K562 (cell line): ENCODE data around the gene CRYBA1. TPM values are rescaled to one million over a fixed set of nuclear protein-coding genes. Genes with fewer than 3 reads are reported as not detected.

Source experiments
- BCOR ChIP-seq: fragments of 450-650 bp; IDR thresholded peaks from 2 replicates; pipeline ENCODE4 v1.6.1; 2016
- CGGBP1 ChIP-seq: fragments of 250-450 bp; sonication (Bioruptor Pico); IDR thresholded peaks from 2 replicates; pipeline ENCODE4 v1.9.0; 2021; ENCODE audit warnings: mild to moderate bottlenecking
- GTF2F1 ChIP-seq: IDR thresholded peaks from 2 replicates; pipeline ENCODE4 v1.6.1; 2011; ENCODE audit warnings: low read depth, low read length, improper control_type of control experiment
- LARP7 ChIP-seq: fragments of 450-650 bp; IDR thresholded peaks from 2 replicates; pipeline ENCODE4 v1.6.1; 2016
- TAF7 ChIP-seq: fragments of 450-650 bp; IDR thresholded peaks from 2 replicates; pipeline ENCODE4 v1.6.1; 2016; ENCODE audit warnings: missing genetic modification characterization, missing compliant biosample characterization
- TFAM ChIP-seq: fragments of 250-450 bp; sonication (Bioruptor Pico); conservative IDR thresholded peaks from 2 replicates; pipeline ENCODE4 v1.5.0; 2021; ENCODE audit warnings: mild to moderate bottlenecking, moderate library complexity
- TFAP4 ChIP-seq: sonication (generic); formaldehyde crosslinking; IDR thresholded peaks from 2 replicates; pipeline ENCODE4 v1.8.0; 2022; ENCODE audit warnings: missing genetic modification reagents, mild to moderate bottlenecking, moderate library complexity, borderline replicate concordance
- TSC22D4 ChIP-seq: fragments of 450-650 bp; IDR thresholded peaks from 2 replicates; pipeline ENCODE4 v1.6.1; 2016; ENCODE audit warnings: missing genetic modification characterization, missing biosample characterization, control low read depth
- ZNF124 ChIP-seq: sonication (generic); formaldehyde crosslinking; IDR thresholded peaks from 2 replicates; pipeline ENCODE4 v1.8.1; 2022; ENCODE audit warnings: missing genetic modification reagents
- polyA plus RNA-seq, 8 experiments: library from polyadenylated mRNA; depleted of rRNA in 4 of 8; stranded (reverse) in 5 of 8; unstranded in 3 of 8; fragments of >200 nt; fragmentation: Nextera tagmentation in 2 of 8; fragmentation: Illumina TruSeq in 1 of 8; extraction: Ambion mirVana in 2 of 8; extraction: Trizol in 1 of 8; gene quantifications; 2 replicates each; pipeline versions ENCODE4 v1.2.1 to v1.2.3, GENCODE V29; 2011 to 2014; ENCODE audit warnings: inconsistent platforms in 1 of 8, missing spikeins in 1 of 8
- total RNA-seq, 7 experiments: library from RNA; depleted of rRNA in 6 of 7; stranded (reverse); fragments of >200 nt in 6 of 7; fragmentation: Illumina TruSeq in 2 of 7; extraction: Trizol in 2 of 7; gene quantifications; 2 replicates each; pipeline versions ENCODE4 v1.2.1 to v1.2.3, GENCODE V29; 2011 to 2021; ENCODE audit warnings: low replicate concordance in 1 of 7
- TF ChIP-seq, protein P1 (sequence below): fragments of 150-350 bp; IDR thresholded peaks from 2 replicates; pipeline ENCODE4 v1.6.1; 2014; ENCODE audit warnings: low read depth, mild to moderate bottlenecking, low read length, borderline replicate concordance

CRYBA1 gene
- total and polyA plus RNA-seq, 9 of the 15 experiments (the other 6 are each of a cell fraction or from before 2014, with no cell fraction given): not detected

- TF ChIP-seq LARP7 (peak; percentile 97), TFAP4 (CRISPR knock-in tag) (peak; percentile 72; the same call in 1 of the 2 replicates), TAF7 (tag) (peak; percentile 95), TFAM (CRISPR knock-in tag) (no peak), TSC22D4 (tag) (no peak), ZNF124 (CRISPR knock-in tag) (no peak), CGGBP1 (CRISPR knock-in tag) (0 out of 2 replicates have a peak, but pooled peaks have one; percentile 56), GTF2F1 (peak; percentile 94), BCOR (peak; percentile 32; the same call in 1 of the 2 replicates)
- TF ChIP-seq, protein P1, sequence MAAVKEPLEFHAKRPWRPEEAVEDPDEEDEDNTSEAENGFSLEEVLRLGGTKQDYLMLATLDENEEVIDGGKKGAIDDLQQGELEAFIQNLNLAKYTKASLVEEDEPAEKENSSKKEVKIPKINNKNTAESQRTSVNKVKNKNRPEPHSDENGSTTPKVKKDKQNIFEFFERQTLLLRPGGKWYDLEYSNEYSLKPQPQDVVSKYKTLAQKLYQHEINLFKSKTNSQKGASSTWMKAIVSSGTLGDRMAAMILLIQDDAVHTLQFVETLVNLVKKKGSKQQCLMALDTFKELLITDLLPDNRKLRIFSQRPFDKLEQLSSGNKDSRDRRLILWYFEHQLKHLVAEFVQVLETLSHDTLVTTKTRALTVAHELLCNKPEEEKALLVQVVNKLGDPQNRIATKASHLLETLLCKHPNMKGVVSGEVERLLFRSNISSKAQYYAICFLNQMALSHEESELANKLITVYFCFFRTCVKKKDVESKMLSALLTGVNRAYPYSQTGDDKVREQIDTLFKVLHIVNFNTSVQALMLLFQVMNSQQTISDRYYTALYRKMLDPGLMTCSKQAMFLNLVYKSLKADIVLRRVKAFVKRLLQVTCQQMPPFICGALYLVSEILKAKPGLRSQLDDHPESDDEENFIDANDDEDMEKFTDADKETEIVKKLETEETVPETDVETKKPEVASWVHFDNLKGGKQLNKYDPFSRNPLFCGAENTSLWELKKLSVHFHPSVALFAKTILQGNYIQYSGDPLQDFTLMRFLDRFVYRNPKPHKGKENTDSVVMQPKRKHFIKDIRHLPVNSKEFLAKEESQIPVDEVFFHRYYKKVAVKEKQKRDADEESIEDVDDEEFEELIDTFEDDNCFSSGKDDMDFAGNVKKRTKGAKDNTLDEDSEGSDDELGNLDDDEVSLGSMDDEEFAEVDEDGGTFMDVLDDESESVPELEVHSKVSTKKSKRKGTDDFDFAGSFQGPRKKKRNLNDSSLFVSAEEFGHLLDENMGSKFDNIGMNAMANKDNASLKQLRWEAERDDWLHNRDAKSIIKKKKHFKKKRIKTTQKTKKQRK: no peak
These were observed 47.4 kb downstream of the CRYBA1 start, which contains the start of gene NUFIP2 (continued) for GRCh38 chr17:29293890-29294579.
